Rectal smooth muscle tissue (tissue), 1 donor: Measurements from ENCODE around the gene RGS12.

Experiments
- H3K27ac ChIP-seq: one replicate; pipeline ENCODE4 v1.7.0; 2013; ENCODE audit warnings: low read depth, low read length, inconsistent platforms
- H3K27me3 ChIP-seq: one replicate; pipeline ENCODE4 v1.7.0; 2013; ENCODE audit warnings: low read length; ENCODE audit not compliant: control insufficient read depth, insufficient read depth
- H3K36me3 ChIP-seq: one replicate; pipeline ENCODE4 v1.7.0; 2013; ENCODE audit warnings: low read length; ENCODE audit not compliant: control insufficient read depth, insufficient read depth
- H3K4me1 ChIP-seq: one replicate; pipeline ENCODE4 v1.7.0; 2013; ENCODE audit warnings: low read length; ENCODE audit not compliant: control insufficient read depth, insufficient read depth
- H3K4me3 ChIP-seq: one replicate; pipeline ENCODE4 v1.7.0; 2013; ENCODE audit warnings: low read length
- H3K9ac ChIP-seq: one replicate; pipeline ENCODE4 v1.7.0; 2013; ENCODE audit warnings: low read length

RGS12 gene

GRCh38 chr4:3292571-3293400 lies at the start of gene RGS12:
TSS of gene RGS12 (plus strand) at chr4:3293021. CDS start at chr4:3316171, 23,150 bp downstream.
- Histone ChIP-seq H3K4me3 (peak within 1 kb of the TSS; percentile 92), H3K27ac (peak within 1 kb of the TSS; percentile 91), H3K9ac (peak within 1 kb of the TSS; percentile 75), H3K36me3 (no peaks in the 10 kb centered on the region), H3K27me3 (no peaks in the 10 kb centered on the region), H3K4me1 (peaks cover 6% of the 10 kb centered on the region)

- H3K9ac ChIP-seq: no peak overlapping the region
- H3K4me3 ChIP-seq: no peak overlapping the region
- no peak overlapping the region for H3K27ac ChIP-seq
- peaks cover 9% of the 10 kb centered on the region for H3K36me3 ChIP-seq
- H3K4me1 ChIP-seq: peaks cover 20% of the 10 kb centered on the region
- H3K27me3 ChIP-seq: no peaks in the 10 kb centered on the region
These were observed 49.6 kb upstream of the RGS12 start for GRCh38 chr4:3243136-3243780.

GRCh38 chr4:3244002-3244401 lies 48.8 kb upstream of the RGS12 start:
- Histone ChIP-seq H3K9ac (no peak overlapping the region), H3K4me3 (no peak overlapping the region), H3K4me1 (peaks cover 20% of the 10 kb centered on the region), H3K27ac (no peak overlapping the region), H3K27me3 (no peaks in the 10 kb centered on the region), H3K36me3 (peaks cover 9% of the 10 kb centered on the region)

- H3K36me3 ChIP-seq: peaks cover 4% of the 10 kb centered on the region
- H3K4me3 ChIP-seq: no peak overlapping the region
- H3K4me1 ChIP-seq: peaks cover 20% of the 10 kb centered on the region
These were observed 48.1 kb upstream of the RGS12 start for GRCh38 chr4:3244747-3245146.

GRCh38 chr4:3245676-3246075 lies 47.1 kb upstream of the RGS12 start:
- Histone ChIP-seq H3K4me3 (no peak overlapping the region), H3K27me3 (no peaks in the 10 kb centered on the region), H3K36me3 (peaks cover 4% of the 10 kb centered on the region), H3K4me1 (peaks cover 18% of the 10 kb centered on the region), H3K9ac (no peak overlapping the region), H3K27ac (no peak overlapping the region)

More at GRCh38 chr4:3244747-3245146, 48.1 kb upstream of the RGS12 start:
- no peak overlapping the region for H3K27ac ChIP-seq
- no peak overlapping the region for H3K9ac ChIP-seq
- H3K27me3 ChIP-seq: no peaks in the 10 kb centered on the region

- H3K4me3 ChIP-seq: no peak overlapping the region
- H3K27me3 ChIP-seq: no peaks in the 10 kb centered on the region
- no peak overlapping the region for H3K9ac ChIP-seq
- peaks cover 8% of the 10 kb centered on the region for H3K4me1 ChIP-seq
- no peaks in the 10 kb centered on the region for H3K36me3 ChIP-seq
- H3K27ac ChIP-seq: no peak overlapping the region
These were observed 46.1 kb upstream of the RGS12 start for GRCh38 chr4:3246458-3247398.

- H3K27ac ChIP-seq: no peak overlapping the region
These were observed 45.2 kb upstream of the RGS12 start for GRCh38 chr4:3247399-3248177.

GRCh38 chr4:3248178-3248480 lies 44.7 kb upstream of the RGS12 start:
- Histone ChIP-seq H3K27me3 (no peaks in the 10 kb centered on the region), H3K9ac (no peak overlapping the region), H3K4me1 (no peaks in the 10 kb centered on the region), H3K4me3 (no peak overlapping the region), H3K36me3 (no peaks in the 10 kb centered on the region), H3K27ac (no peak overlapping the region)

More at GRCh38 chr4:3247399-3248177, 45.2 kb upstream of the RGS12 start:
- Histone ChIP-seq H3K9ac (no peak overlapping the region), H3K36me3 (no peaks in the 10 kb centered on the region), H3K27me3 (no peaks in the 10 kb centered on the region), H3K4me3 (no peak overlapping the region), H3K4me1 (peaks cover under 1% of the 10 kb centered on the region)

- no peak within 1 kb of the TSS for H3K9ac ChIP-seq
- no peak within 1 kb of the TSS for H3K4me3 ChIP-seq
- no peaks in the 10 kb centered on the region for H3K27me3 ChIP-seq
These were observed 43.8 kb upstream of the RGS12 start, which contains the start of gene MSANTD1 for GRCh38 chr4:3248811-3249661. TSS of gene MSANTD1 (plus strand) at chr4:3249159. CDS start at chr4:3249223, 64 bp downstream.

GRCh38 chr4:3249711-3250437 lies 42.9 kb upstream of the RGS12 start:
- Histone ChIP-seq H3K36me3 (no peaks in the 10 kb centered on the region), H3K4me3 (no peak overlapping the region), H3K27ac (no peak overlapping the region), H3K9ac (no peak overlapping the region), H3K4me1 (no peaks in the 10 kb centered on the region), H3K27me3 (no peaks in the 10 kb centered on the region)

More at GRCh38 chr4:3248811-3249661, 43.8 kb upstream of the RGS12 start, which contains the start of gene MSANTD1:
- H3K4me1 ChIP-seq: no peaks in the 10 kb centered on the region
- H3K36me3 ChIP-seq: no peaks in the 10 kb centered on the region
- H3K27ac ChIP-seq: no peak within 1 kb of the TSS
